ENCODE results near the gene TFB2M. TPM values are rescaled to one million over a fixed set of nuclear protein-coding genes. Genes with fewer than 3 reads are reported as not detected.
A peak's percentile ranks its signal among the peaks of the same experiment; 100 is the strongest.

The TFB2M gene
- total and polyA plus RNA-seq, 2 donors (not counting 1 experiment from before 2014, with no cell fraction given), result 8.8 to 11.6 TPM

DNA sequence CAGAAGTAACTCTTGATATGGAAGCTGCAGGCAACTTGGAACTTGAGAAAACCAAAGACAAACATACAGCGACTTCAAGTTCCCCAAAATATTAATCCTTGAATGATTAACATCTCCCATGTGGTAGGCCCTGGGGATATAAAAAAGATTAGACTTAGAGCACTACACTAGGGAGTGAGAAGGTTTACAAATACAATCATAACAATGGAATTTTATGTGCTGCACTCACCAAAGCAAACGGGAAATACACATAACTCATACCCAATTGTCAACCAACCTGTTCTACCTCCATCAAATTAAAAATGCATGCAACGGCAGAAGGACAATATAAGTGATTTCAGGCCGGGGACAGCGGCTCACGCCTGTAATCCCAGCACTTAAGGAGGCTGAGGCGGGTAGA, 62.7 kb downstream of the TFB2M start:
- ChIA-PET CTCF (interaction anchor here (0.6 to 1.1 kb wide), 2 partner anchors 39 to 196 kb away, joined by 3 to 5 read pairs; no protein-coding TSS in a partner anchor), POLR2A (no interaction called here)
- H4K20me1 ChIP-seq (ENCODE audit: control insufficient read depth, insufficient read depth, low read length, poor library complexity, severe bottlenecking), result no peaks in the 10 kb centered on the region
- peaks cover 10 to 14% of the 10 kb centered on the region in 2 donors for H3K4me1 ChIP-seq (ENCODE audit: control insufficient read depth in 2 of 2, insufficient read depth in 2 of 2, low read length in 2 of 2)
- no peak overlapping the region for H3K27ac ChIP-seq (ENCODE audit: low read length in 2 of 2)
- H3K9me3 ChIP-seq (ENCODE audit: control extremely low read depth in 1 of 3, control insufficient read depth in 2 of 3, insufficient read depth in 1 of 3, low read length in 2 of 3), result no peaks in the 10 kb centered on the region
- no peak overlapping the region for H3K4me3 ChIP-seq (ENCODE audit: control extremely low read depth in 1 of 5, extremely low read depth in 1 of 5, insufficient read depth in 1 of 5, low read depth in 2 of 5, low read length in 4 of 5)
- Mint-ChIP-seq H3K4me3 (no peak overlapping the region), H3K9me3 (ENCODE audit: insufficient read depth) (no peaks in the 10 kb centered on the region), H3K4me1 (peaks cover 20% of the 10 kb centered on the region), H3K27ac (no peak overlapping the region), H3K27me3 (no peaks in the 10 kb centered on the region)
- H2AFZ ChIP-seq (ENCODE audit: insufficient read depth, low read depth, low read length, poor library complexity, severe bottlenecking), result no peak overlapping the region
- H3K36me3 ChIP-seq (replicated peaks in 1 of 2; ENCODE audit: control extremely low read depth in 1 of 2, control insufficient read depth in 1 of 2, extremely low read depth in 1 of 2, insufficient read depth in 2 of 2, low read length in 1 of 2), result peaks cover 0 to 6% of the 10 kb centered on the region in 2 experiments
- H3K27me3 ChIP-seq (replicated peaks in 1 of 4; ENCODE audit: control extremely low read depth in 1 of 4, control insufficient read depth in 3 of 4, insufficient read depth in 4 of 4, low read length in 3 of 4), result no peaks in the 10 kb centered on the region
- 75% methylated on average over 4 of the region's 7 CpGs for WGBS (ENCODE audit: insufficient coverage)
- no peak overlapping the region for H3K9ac ChIP-seq (ENCODE audit: low read length)
- no peak overlapping the region for H3K4me2 ChIP-seq (replicated peaks; ENCODE audit: low read depth, low read length, poor library complexity, severe bottlenecking)
- DNase-seq, result no peak
- intact Hi-C loops (cut with micrococcal nuclease), result loop anchor here (10.0 kb wide), 1 partner anchor 891 kb away; no protein-coding TSS in a partner anchor
- H3K79me2 ChIP-seq (ENCODE audit: control insufficient read depth, insufficient read depth, low read length), result peaks cover 18% of the 10 kb centered on the region
- no peak for ATAC-seq (ENCODE audit: low read depth)
- TF ChIP-seq EZH2 (IDR thresholded peaks at IDR 0.05; ENCODE audit: borderline replicate concordance, insufficient read depth, low read depth, low read length, poor library complexity, severe bottlenecking), result no peak
- TF ChIP-seq, protein P1, sequence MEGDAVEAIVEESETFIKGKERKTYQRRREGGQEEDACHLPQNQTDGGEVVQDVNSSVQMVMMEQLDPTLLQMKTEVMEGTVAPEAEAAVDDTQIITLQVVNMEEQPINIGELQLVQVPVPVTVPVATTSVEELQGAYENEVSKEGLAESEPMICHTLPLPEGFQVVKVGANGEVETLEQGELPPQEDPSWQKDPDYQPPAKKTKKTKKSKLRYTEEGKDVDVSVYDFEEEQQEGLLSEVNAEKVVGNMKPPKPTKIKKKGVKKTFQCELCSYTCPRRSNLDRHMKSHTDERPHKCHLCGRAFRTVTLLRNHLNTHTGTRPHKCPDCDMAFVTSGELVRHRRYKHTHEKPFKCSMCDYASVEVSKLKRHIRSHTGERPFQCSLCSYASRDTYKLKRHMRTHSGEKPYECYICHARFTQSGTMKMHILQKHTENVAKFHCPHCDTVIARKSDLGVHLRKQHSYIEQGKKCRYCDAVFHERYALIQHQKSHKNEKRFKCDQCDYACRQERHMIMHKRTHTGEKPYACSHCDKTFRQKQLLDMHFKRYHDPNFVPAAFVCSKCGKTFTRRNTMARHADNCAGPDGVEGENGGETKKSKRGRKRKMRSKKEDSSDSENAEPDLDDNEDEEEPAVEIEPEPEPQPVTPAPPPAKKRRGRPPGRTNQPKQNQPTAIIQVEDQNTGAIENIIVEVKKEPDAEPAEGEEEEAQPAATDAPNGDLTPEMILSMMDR (IDR thresholded peaks at IDR 0.05), result no peak

GRCh38 chr1:246497331-246497915, 68.6 kb downstream of the TFB2M start:
- Mint-ChIP-seq H3K27me3 (no peaks in the 10 kb centered on the region), H3K9me3 (ENCODE audit: insufficient read depth) (no peaks in the 10 kb centered on the region), H3K4me3 (no peak overlapping the region), H3K27ac (no peak overlapping the region), H3K4me1 (peaks cover 4% of the 10 kb centered on the region)
- Histone ChIP-seq H2AFZ (ENCODE audit: insufficient read depth, low read depth, low read length, poor library complexity, severe bottlenecking) (no peak overlapping the region), H3K79me2 (ENCODE audit: control insufficient read depth, insufficient read depth, low read length) (peaks cover 27% of the 10 kb centered on the region), H4K20me1 (ENCODE audit: control insufficient read depth, insufficient read depth, low read length, poor library complexity, severe bottlenecking) (no peaks in the 10 kb centered on the region), H3K9me3 (ENCODE audit: control extremely low read depth in 1 of 3, control insufficient read depth in 2 of 3, insufficient read depth in 1 of 3, low read length in 2 of 3) (no peaks in the 10 kb centered on the region), H3K36me3 (replicated peaks in 1 of 2; ENCODE audit: control extremely low read depth in 1 of 2, control insufficient read depth in 1 of 2, extremely low read depth in 1 of 2, insufficient read depth in 2 of 2, low read length in 1 of 2) (no peaks in the 10 kb centered on the region), H3K4me1 (ENCODE audit: control insufficient read depth in 2 of 2, insufficient read depth in 2 of 2, low read length in 2 of 2) (peaks cover 0 to 4% of the 10 kb centered on the region in 2 donors), H3K27ac (ENCODE audit: low read length in 2 of 2) (no peak overlapping the region), H3K4me3 (ENCODE audit: control extremely low read depth in 1 of 5, extremely low read depth in 1 of 5, insufficient read depth in 1 of 5, low read depth in 2 of 5, low read length in 4 of 5) (no peak overlapping the region), H3K9ac (ENCODE audit: low read length) (no peak overlapping the region), H3K27me3 (replicated peaks in 1 of 4; ENCODE audit: control extremely low read depth in 1 of 4, control insufficient read depth in 3 of 4, insufficient read depth in 4 of 4, low read length in 3 of 4) (no peaks in the 10 kb centered on the region), H3K4me2 (replicated peaks; ENCODE audit: low read depth, low read length, poor library complexity, severe bottlenecking) (peak overlapping the region; percentile 15)
- ATAC-seq (ENCODE audit: low read depth) (peak; percentile 80), DNase-seq (peak; percentile 80)
- no peak for TF ChIP-seq EZH2 (IDR thresholded peaks at IDR 0.05; ENCODE audit: borderline replicate concordance, insufficient read depth, low read depth, low read length, poor library complexity, severe bottlenecking)
- TF ChIP-seq, protein P1 (IDR thresholded peaks at IDR 0.05), result peak; percentile 89
- intact Hi-C loops (cut with micrococcal nuclease), result loop anchor here (1.0 kb wide), 2 partner anchors 10 to 202 kb away; partner anchors contain the start of gene SMYD3
- WGBS (ENCODE audit: insufficient coverage), result no CpG with 5 or more reads among the region's 2 CpGs
- POLR2A ChIA-PET, result interaction anchor here (0.7 to 0.9 kb wide), 2 partner anchors 68 to 227 kb away, joined by 3 to 4 read pairs; partner anchors contain the start of genes SCCPDH and TFB2M
- CTCF ChIA-PET, result interaction anchor here (0.5 to 2.1 kb wide), 18 partner anchors 8 to 1430 kb away, joined by 3 to 12 read pairs (median 3); partner anchors contain the start of genes KIF26B and SMYD3

Data from B cell (primary cell).